NCI-H2107 treated with DMSO at 0.1 percent for 48 hours (cell line): Measurements from ENCODE around the gene P2RX1.
"Not testable (repeated sequence)": the region's sequence is repeated elsewhere in the genome, so short reads cannot be mapped to it uniquely, and the experiment has no call there.

Source experiments
- DNase-seq: peaks from one replicate; lab custom pipeline; 2025; ENCODE audit not compliant: unreplicated experiment; lab: John Stamatoyannopoulos, UW

P2RX1 gene

DNA sequence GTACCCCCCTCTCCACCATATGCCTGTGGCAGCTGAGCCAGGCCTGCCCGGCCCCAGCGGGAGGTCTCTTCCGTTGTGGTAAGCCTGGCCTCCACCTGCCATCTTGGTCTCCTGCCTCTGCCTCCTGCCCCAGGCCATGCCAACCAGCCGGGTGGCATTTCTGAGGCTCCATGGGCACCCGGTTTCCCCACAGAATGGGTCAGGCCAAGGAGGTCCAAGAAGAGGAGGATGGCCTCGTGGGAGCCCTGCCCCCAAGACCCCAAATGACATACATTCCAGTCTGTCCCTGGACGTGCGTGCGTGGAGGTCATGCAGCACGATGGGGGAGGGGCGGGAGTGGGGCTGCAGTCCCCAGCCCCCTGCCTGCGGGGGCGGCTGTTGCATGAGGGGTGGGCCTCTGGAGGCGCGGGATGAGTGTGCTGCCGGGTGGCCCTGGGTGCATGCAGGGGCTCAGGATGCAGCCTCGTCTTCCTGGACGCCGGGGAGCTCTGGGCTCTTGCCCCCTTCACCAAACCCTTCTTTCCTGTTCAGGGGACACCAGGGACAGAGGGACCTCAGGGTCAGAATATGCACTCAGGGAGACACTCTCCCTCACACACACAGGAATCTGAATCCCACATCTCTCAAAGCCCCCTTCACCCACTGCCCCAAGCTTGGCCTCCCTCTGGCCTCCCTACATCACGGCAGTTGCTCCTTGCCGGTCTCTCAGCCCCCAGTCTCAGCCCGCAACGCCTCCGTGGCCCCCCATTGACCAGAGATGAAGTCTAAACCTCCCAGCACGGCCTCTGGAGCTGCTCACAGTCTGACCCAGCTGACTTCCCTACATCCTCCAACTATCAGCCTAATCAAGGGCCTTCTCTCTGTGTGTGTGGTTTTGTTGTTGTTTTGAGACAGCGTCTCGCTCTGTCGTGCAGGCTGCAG lies 54.2 kb downstream of the P2RX1 start:
- DNase-seq, result no peak

- DNase-seq, result no peak
Measured at GRCh38 chr17:3860939-3861700, 55.1 kb downstream of the P2RX1 start.

DNA sequence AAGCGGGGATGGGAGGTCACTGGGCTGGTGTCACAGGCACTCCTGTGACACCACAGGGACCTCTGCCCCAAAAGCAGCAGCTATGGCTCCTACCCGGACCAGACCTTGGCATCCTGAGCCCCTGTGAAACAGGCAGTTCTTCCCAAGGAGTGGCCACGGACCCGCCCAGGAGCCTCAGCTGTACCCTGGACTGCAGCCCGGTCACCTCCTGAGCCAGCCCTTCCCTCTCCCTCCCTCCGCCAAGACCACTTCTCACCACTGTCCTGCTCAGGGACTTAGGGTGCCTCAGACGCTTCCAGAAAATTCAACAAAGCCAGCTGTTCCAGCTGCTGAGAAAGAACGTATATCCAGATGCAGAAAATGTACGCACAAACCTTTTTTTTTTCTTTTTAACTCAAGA lies 56.3 kb downstream of the P2RX1 start:
- DNase-seq, result no peak

DNA sequence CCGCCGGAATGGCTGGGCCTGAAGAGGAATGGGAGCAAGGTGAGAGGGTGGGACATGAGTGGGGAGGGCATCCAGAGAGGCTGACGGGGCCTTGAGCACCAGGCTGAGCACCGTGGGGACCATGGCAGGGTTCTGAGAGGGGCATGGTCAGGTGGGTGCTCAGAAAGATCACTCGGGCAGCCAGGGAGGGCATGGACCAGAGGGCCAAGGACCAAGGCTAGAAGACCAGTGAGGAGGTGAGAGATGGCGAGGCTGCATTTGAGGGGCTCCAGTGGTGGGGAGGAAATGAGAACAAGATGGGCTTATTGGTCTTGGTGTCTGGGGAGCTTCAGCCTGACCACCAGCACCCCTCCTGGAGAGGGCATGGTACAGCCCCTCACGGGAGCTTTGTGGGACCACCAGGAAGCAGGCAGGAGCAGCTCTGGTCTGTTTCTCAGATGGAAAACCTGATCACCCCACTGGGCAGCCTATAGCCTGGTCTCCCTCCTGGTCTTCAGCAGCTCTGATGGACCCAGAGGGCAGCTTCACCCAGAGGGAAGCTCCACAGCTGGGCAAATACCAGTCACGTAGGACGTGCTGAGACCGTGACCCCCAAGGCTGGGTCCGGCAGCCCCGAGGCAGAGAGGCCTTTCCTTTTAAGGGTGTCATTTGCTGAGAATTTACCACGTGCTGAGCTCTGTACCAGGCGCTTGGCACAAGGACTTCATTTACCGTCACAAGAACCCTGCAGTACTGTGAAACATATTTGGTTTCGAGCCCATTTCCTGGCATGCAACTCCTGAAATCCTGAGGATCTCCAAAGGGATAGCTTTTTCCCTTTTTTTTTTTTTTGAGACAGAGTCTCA lies 58.8 kb downstream of the P2RX1 start:
- DNase-seq, result no peak

DNA sequence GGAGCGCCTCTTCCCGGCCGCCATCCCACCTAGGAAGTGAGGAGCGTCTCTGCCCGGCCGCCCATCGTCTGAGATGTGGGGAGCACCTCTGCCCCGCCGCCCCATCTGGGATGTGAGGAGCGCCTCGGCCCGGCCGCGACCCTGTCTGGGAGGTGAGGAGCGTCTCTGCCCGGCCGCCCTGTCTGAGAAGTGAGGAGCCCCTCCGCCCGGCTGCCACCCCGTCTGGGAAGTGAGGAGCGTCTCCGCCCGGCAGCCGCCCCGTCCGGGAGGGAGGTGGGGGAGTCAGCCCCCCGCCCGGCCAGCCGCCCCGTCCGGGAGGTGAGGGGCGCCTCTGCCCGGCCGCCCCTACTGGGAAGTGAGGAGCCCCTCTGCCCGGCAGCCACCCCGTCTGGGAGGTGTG lies 62.1 kb downstream of the P2RX1 start:
- DNase-seq, result not testable (repeated sequence)

DNA sequence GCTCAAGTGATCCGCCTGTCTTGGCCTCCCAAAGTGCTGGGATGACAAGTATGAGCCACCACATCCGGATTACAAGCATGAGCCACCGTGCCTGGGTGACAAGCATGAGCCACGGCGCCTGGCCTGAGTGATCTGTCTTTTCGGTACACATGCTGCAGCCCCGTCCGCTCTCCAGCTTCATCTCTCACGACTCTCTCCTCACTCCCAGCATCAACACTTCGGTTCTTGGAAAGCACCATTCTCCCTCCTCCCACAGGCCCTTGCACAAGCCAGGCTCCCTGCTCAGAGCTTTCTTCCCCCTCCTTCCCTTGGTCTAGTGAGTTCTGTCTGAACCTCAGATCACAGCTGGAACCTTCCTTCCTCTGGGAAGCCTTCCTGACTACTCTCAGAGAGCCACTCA lies 63.7 kb downstream of the P2RX1 start:
- DNase-seq, result no peak

DNA sequence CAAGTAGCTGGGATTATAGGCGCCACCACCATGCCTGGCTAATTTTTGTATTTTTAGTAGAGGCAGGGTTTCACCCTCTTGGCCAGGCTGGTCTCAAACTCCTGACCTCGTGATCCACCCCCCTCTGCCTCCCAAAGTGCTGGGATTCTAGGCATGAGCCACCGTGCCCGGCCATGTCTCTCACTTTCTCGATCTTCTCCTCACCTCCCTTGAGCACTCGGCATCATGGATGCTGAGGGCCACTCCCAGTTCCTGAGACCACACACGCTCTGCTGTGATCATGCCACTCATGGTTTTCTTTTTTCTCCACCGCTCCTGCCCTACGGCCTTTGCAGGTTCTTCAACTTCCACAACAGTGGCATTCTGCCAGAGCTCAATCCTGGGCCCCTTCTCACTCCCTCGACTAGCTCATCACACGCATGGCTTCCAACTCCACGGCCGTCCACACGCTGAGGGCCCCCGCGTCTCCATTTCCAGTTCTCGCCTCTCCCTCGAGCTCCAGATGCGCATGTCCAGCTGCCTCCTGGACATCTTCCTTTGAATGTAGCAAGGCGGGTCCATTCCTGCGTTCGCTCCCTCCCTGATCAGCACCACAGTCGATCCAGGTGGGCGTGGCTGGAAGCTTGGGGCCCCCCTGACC lies 64.7 kb downstream of the P2RX1 start:
- no peak for DNase-seq

DNA sequence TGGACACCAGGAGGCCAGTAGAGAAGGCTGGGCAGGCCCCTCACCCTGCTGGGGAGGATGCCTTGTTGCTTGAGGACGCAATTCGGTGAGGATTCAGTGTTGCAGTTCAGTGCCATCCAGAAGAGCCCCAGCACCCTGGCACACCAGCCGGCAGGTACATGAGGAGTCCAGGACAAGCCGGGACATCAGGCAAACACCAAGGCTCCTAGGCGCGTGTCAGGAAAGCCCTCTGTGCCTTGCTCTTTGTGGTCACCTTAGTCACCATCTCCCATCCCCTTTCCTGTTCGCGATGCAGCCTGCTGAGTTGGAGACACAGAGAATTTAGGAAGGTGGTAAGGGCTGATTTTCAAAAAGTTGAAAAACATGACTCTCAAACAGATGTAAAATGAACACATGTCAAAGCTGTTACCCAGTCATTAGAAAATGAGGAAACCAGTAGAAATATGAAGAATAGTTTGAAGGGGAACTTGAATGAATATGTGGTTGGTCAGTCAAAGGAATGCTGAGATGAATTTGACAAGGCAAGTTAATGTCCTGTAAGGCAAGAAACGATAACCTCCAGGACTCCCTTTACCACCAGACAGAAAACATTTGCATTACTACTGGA lies 67.9 kb downstream of the P2RX1 start:
- no peak for DNase-seq

DNA sequence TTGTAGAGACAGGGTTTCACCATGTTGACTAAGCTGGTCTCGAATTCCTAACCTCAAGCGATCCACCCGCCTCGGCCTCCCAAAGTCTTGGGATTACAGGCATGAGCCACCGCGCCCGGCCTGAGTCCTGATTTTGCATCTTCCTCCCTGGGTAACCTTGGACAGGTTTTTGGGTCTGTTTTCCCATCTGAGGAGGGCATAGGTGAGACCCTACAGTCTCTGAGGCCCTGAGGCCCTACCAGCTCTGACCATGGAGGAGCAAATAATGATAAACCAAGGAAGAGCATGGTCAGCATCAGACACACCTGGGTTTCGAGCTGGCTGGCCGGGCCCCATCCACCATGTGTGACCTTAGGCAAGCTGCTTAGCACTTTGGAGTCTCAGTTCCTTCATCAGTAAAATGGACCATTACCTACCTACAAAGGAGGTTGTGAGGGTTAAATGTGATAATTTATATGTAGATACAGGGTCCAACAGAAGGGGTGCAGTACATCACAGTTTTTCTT lies 69.0 kb downstream of the P2RX1 start:
- no peak for DNase-seq
